Endothelial cell of umbilical vein (primary cell): Measurements from ENCODE around the gene SP2. TPM values are rescaled to one million over a fixed set of nuclear protein-coding genes. Genes with fewer than 3 reads are reported as not detected.

Experiments used
- BruUV-seq: library from RNA; stranded (reverse); fragments of 400-500 nt; replicated peaks from 2 replicates; lab custom pipeline; 2021; lab: Mats Ljungman, UMichigan
- CTCF ChIA-PET: fragments of 300-600, 350-600 bp; sonication (Branson Sonifier 250); formaldehyde crosslinking; loops from one replicate; lab custom pipeline; 2021; ENCODE audit warnings: antibody characterized with exemption, inconsistent platforms; lab: Charles Lee
- POLR2A ChIA-PET: fragments of 300-600, 350-600 bp; sonication (Branson Sonifier 250); formaldehyde crosslinking; loops from one replicate; lab custom pipeline; 2021; ENCODE audit warnings: antibody characterized with exemption, inconsistent platforms; lab: Charles Lee
- DNase-seq: peaks from one replicate; pipeline ENCODE4 v3.0.0-alpha.2; 2011; ENCODE audit warnings: low read depth, low spot score
- FAIRE-seq: peaks from 2 replicates; lab custom pipeline; 2011; peaks lifted over from hg19 to GRCh38; lab: Jason Lieb, UNC
- H2AFZ ChIP-seq: 2 replicates; pipeline ENCODE4 v1.6.0; 2012; ENCODE audit warnings: low read depth, low read length, control low read depth, inconsistent platforms
- H3K27ac ChIP-seq: 2 replicates; pipeline ENCODE4 v1.5.1; 2011; ENCODE audit warnings: low read depth, mild to moderate bottlenecking, control low read depth, low read length, moderate library complexity; ENCODE audit not compliant: insufficient read depth
- H3K27me3 ChIP-seq, 2 experiments: 2 replicates each; pipeline versions ENCODE4 v1.6.0 to v1.6.1; 2011; ENCODE audit warnings: low read length in 2 of 2, mixed read lengths in 1 of 2; ENCODE audit not compliant: control insufficient read depth in 2 of 2, insufficient read depth in 2 of 2
- H3K36me3 ChIP-seq, 2 experiments: 2 replicates in 1 of 2; 3 replicates in 1 of 2; pipeline ENCODE4 v1.5.1; 2011; ENCODE audit warnings: low read length in 2 of 2, mild to moderate bottlenecking in 1 of 2, moderate library complexity in 1 of 2; ENCODE audit not compliant: control insufficient read depth in 2 of 2, insufficient read depth in 2 of 2; ENCODE audit errors: extremely low read depth in 1 of 2
- H3K4me1 ChIP-seq: 3 replicates; pipeline ENCODE4 v1.5.1; 2011; ENCODE audit warnings: mild to moderate bottlenecking, low read length; ENCODE audit not compliant: control insufficient read depth, insufficient read depth; ENCODE audit errors: extremely low read depth
- H3K4me2 ChIP-seq: 2 replicates; pipeline ENCODE4 v1.6.1; 2011; ENCODE audit warnings: low read length, control low read depth, mixed read lengths; ENCODE audit not compliant: insufficient read depth
- H3K4me3 ChIP-seq, 3 experiments: fragments of 200-600 bp in 1 of 3; sonication (generic), shearing (Covaris generic) in 1 of 3; replicated peaks in 1 of 3; 2 replicates each; pipeline ENCODE4 v1.5.1; 2011 to 2016; ENCODE audit warnings: control low read depth in 3 of 3, low read length in 3 of 3, mild to moderate bottlenecking in 2 of 3, inconsistent platforms in 1 of 3, low read depth in 1 of 3, moderate library complexity in 1 of 3; ENCODE audit not compliant: insufficient read depth in 1 of 3
- H3K79me2 ChIP-seq: 2 replicates; pipeline ENCODE4 v1.6.0; 2012; ENCODE audit warnings: low read length, inconsistent platforms; ENCODE audit not compliant: control insufficient read depth, insufficient read depth
- H3K9ac ChIP-seq: replicated peaks from 2 replicates; pipeline ENCODE3; 2011; ENCODE audit warnings: low read length, control low read depth; ENCODE audit not compliant: insufficient read depth; ENCODE audit errors: extremely low read depth
- H3K9me1 ChIP-seq: replicated peaks from 3 replicates; pipeline ENCODE4 v1.6.0; 2011; ENCODE audit warnings: mild to moderate bottlenecking, low read length; ENCODE audit not compliant: control insufficient read depth, insufficient read depth; ENCODE audit errors: extremely low read depth
- H3K9me3 ChIP-seq: replicated peaks from 2 replicates; pipeline ENCODE4 v1.5.1; 2012; ENCODE audit warnings: low read length, inconsistent platforms; ENCODE audit not compliant: control insufficient read depth, insufficient read depth
- H4K20me1 ChIP-seq: replicated peaks from 2 replicates; pipeline ENCODE3; 2011; ENCODE audit warnings: mild to moderate bottlenecking, low read length; ENCODE audit not compliant: control insufficient read depth, insufficient read depth; ENCODE audit errors: extremely low read depth
- CTCF ChIP-seq, 2 donors: IDR thresholded peaks; 1 replicate in 1 of 2; 2 replicates in 1 of 2; pipeline ENCODE4 v1.5.1; 2011; ENCODE audit warnings: low read length in 2 of 2, mild to moderate bottlenecking in 2 of 2, moderate library complexity in 2 of 2, control low read depth in 1 of 2, inconsistent platforms in 1 of 2, low read depth in 1 of 2; ENCODE audit not compliant: insufficient read depth in 1 of 2; ENCODE audit errors: extremely low read depth in 1 of 2
- MAX ChIP-seq: IDR thresholded peaks from 2 replicates; pipeline ENCODE4 v1.6.1; 2011; ENCODE audit not compliant: insufficient read depth, insufficient read length
- MYC ChIP-seq: IDR thresholded peaks from one replicate; pipeline ENCODE4 v1.6.1; 2011; ENCODE audit warnings: mild to moderate bottlenecking, low read depth, low read length
- POLR2AphosphoS5 ChIP-seq: IDR thresholded peaks from 2 replicates; pipeline ENCODE4 v1.6.1; 2012; ENCODE audit warnings: low read depth, mild to moderate bottlenecking, control low read depth, low read length, moderate library complexity; ENCODE audit not compliant: insufficient read depth
- dilution Hi-C: fragments of 300-500 bp; cut with MboI; formaldehyde crosslinking; loops from one replicate; pipeline ENCODE4 v1.15.0; 2019; ENCODE audit warnings: low sequenced_read_pairs; ENCODE audit not compliant: extremely low pct_ligation_motif_present
- intact Hi-C: fragments of 100-400 bp; cut with micrococcal nuclease; formaldehyde crosslinking; loops from one replicate; pipeline ENCODE4 v1.10.0; 2022
- polyA plus RNA-seq, 4 experiments: library from polyadenylated mRNA; depleted of rRNA in 3 of 4; stranded (reverse) in 3 of 4; unstranded in 1 of 4; fragments of >200 nt; gene quantifications; 2 replicates each; pipeline versions ENCODE4 v1.2.1 to v1.2.3, GENCODE V29; 2011 to 2012; ENCODE audit warnings: missing spikeins in 1 of 4
- total RNA-seq: library from RNA; stranded (reverse); gene quantifications from 2 replicates; pipeline ENCODE4 v1.2.3, GENCODE V29; 2021

Gene SP2
- total and polyA plus RNA-seq, 2 donors (not counting 3 experiments of a cell fraction or from before 2014, with no cell fraction given), result 11.2 to 18.6 TPM

GRCh38 chr17:47884905-47885730 is 10.9 kb upstream of the SP2 start:
- H3K27me3 ChIP-seq, result no peaks in the 10 kb centered on the region
- H3K36me3 ChIP-seq, result no peaks in the 10 kb centered on the region
- no peak overlapping the region for H3K9ac ChIP-seq
- dilution Hi-C loops (no loop called here), intact Hi-C loops (no loop called here)
- DNase-seq (no peak), FAIRE-seq (no peak)
- H3K9me1 ChIP-seq, result no peaks in the 10 kb centered on the region
- no peak overlapping the region for H3K4me2 ChIP-seq
- H3K27ac ChIP-seq, result no peak overlapping the region
- ChIA-PET CTCF (interaction anchor here (0.6 to 9.6 kb wide), 7 partner anchors 10 to 136 kb away, joined by 3 to 367 read pairs (median 4); partner anchors contain the start of genes LRRC46, MRPL10, SCRN2 and SP2), POLR2A (no interaction called here)
- H3K4me3 ChIP-seq, result no peak overlapping the region
- TF ChIP-seq POLR2AphosphoS5 (no peak), MAX (no peak), MYC (no peak), CTCF (IDR thresholded peaks at IDR 0.05; ENCODE audit: extremely low read depth in 1 of 2, insufficient read depth in 1 of 2, low read depth in 1 of 2, low read length in 2 of 2) (no peak)
- H3K4me1 ChIP-seq, result peaks cover 7% of the 10 kb centered on the region
- H4K20me1 ChIP-seq, result no peaks in the 10 kb centered on the region
- no peaks in the 10 kb centered on the region for H3K79me2 ChIP-seq
- no TSS peak for BruUV-seq
- H3K9me3 ChIP-seq, result no peaks in the 10 kb centered on the region
- no peak overlapping the region for H2AFZ ChIP-seq
